Testis (tissue), 3 donors: Measurements from ENCODE around the gene VILL. TPM values are rescaled to one million over a fixed set of nuclear protein-coding genes. Genes with fewer than 3 reads are reported as not detected.

Source experiments
- DNase-seq: peaks from one replicate; pipeline ENCODE4 v3.0.0-alpha.2; 2019
- H3K27ac ChIP-seq, 2 donors: fragments of 200-600 bp; sonication (generic); one replicate each; pipeline ENCODE4 v1.5.1; 2019
- H3K27me3 ChIP-seq: fragments of 200-600 bp; sonication (generic); one replicate; pipeline ENCODE4 v1.5.1; 2019
- H3K36me3 ChIP-seq: fragments of 200-600 bp; sonication (generic); one replicate; pipeline ENCODE4 v1.5.1; 2017; ENCODE audit warnings: low read depth; ENCODE audit errors: missing control alignments
- H3K4me1 ChIP-seq: fragments of 200-600 bp; sonication (generic); one replicate; pipeline ENCODE4 v1.5.1; 2019
- H3K4me3 ChIP-seq, 2 donors: fragments of 200-600 bp; sonication (generic); one replicate each; pipeline ENCODE4 v1.5.1; 2017 to 2019
- H3K9me3 ChIP-seq: fragments of 200-600 bp; sonication (generic); one replicate; pipeline ENCODE4 v1.5.1; 2017
- POLR2A ChIP-seq: fragments of 450-650 bp; IDR thresholded peaks from one replicate; pipeline ENCODE4 v1.6.1; 2017; ENCODE audit warnings: antibody characterized with exemption, mild to moderate bottlenecking, moderate library complexity
- WGBS, 2 donors: methylation state at CpG; one replicate each; pipeline ENCODE4 v1.1.5; 2018; 5-methylcytosine and 5-hydroxymethylcytosine counted together
- intact Hi-C: fragments of 100-400 bp; cut with DNase I; formaldehyde crosslinking; loops from one replicate; pipeline ENCODE4 v1.15.1; 2023; ENCODE audit warnings: low total_unique reads
- polyA plus RNA-seq: library from polyadenylated mRNA; stranded (reverse); fragments of 350-450 nt; fragmentation: Illumina TruSeq; extraction: RNeasy Lipid Tissue Mini Kit (QIAGEN cat#74804); gene quantifications from one replicate; pipeline ENCODE4 v1.2.3, GENCODE V29; 2014; ENCODE audit warnings: low read depth, low replicate concordance; ENCODE audit not compliant: insufficient read depth
- total RNA-seq, 2 donors: library from RNA; depleted of rRNA; stranded (reverse); fragments of >200 nt; gene quantifications; one replicate each; pipeline ENCODE4 v1.2.3, GENCODE V29; 2016
- TF ChIP-seq, protein P1 (sequence below), 3 experiments: fragments of 450-650 bp in 2 of 3; fragments of 200-600 bp in 1 of 3; sonication (generic) in 1 of 3; IDR thresholded peaks; one replicate each; pipeline ENCODE4 v1.5.1; 2016 to 2019; ENCODE audit warnings: antibody characterized with exemption in 3 of 3, mild to moderate bottlenecking in 2 of 3, moderate library complexity in 1 of 3

VILL gene
- total and polyA plus RNA-seq, 3 donors from 2014 or later, result 9.5 to 17.4 (median 16.3) TPM

GRCh38 chr3:37943631-37944314 is 46.8 kb upstream of the VILL start:
- H3K27me3 ChIP-seq, result no peaks in the 10 kb centered on the region
- H3K36me3 ChIP-seq, result no peaks in the 10 kb centered on the region
- peak overlapping the region; percentile 17 to 76 for H3K27ac ChIP-seq
- no peak overlapping the region for H3K4me3 ChIP-seq
- intact Hi-C loops, result no loop called here
- no peak for DNase-seq
- no peaks in the 10 kb centered on the region for H3K9me3 ChIP-seq
- WGBS, 2 donors, result 86% methylated on average over 8 of the region's 8 CpGs
- TF ChIP-seq POLR2A, result no peak
- TF ChIP-seq, protein P1, sequence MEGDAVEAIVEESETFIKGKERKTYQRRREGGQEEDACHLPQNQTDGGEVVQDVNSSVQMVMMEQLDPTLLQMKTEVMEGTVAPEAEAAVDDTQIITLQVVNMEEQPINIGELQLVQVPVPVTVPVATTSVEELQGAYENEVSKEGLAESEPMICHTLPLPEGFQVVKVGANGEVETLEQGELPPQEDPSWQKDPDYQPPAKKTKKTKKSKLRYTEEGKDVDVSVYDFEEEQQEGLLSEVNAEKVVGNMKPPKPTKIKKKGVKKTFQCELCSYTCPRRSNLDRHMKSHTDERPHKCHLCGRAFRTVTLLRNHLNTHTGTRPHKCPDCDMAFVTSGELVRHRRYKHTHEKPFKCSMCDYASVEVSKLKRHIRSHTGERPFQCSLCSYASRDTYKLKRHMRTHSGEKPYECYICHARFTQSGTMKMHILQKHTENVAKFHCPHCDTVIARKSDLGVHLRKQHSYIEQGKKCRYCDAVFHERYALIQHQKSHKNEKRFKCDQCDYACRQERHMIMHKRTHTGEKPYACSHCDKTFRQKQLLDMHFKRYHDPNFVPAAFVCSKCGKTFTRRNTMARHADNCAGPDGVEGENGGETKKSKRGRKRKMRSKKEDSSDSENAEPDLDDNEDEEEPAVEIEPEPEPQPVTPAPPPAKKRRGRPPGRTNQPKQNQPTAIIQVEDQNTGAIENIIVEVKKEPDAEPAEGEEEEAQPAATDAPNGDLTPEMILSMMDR (IDR thresholded peaks at IDR 0.05), result no peak
- peaks cover 41% of the 10 kb centered on the region for H3K4me1 ChIP-seq

- no peak for DNase-seq
- H3K36me3 ChIP-seq, result no peaks in the 10 kb centered on the region
- H3K27ac ChIP-seq, result peak overlapping the region; percentile 17 to 76
- WGBS, 2 donors, result 27 to 40% methylated on average over 2 of the region's 2 CpGs
- H3K27me3 ChIP-seq, result no peaks in the 10 kb centered on the region
- no peak overlapping the region for H3K4me3 ChIP-seq
- intact Hi-C loops, result no loop called here
- H3K4me1 ChIP-seq, result peaks cover 41% of the 10 kb centered on the region
- H3K9me3 ChIP-seq, result no peaks in the 10 kb centered on the region
- TF ChIP-seq, protein P1 (IDR thresholded peaks at IDR 0.05), result no peak
- no peak for TF ChIP-seq POLR2A
Observed at GRCh38 chr3:37944391-37944842, 46.2 kb upstream of the VILL start.

GRCh38 chr3:37945156-37945806 is 45.3 kb upstream of the VILL start:
- Histone ChIP-seq H3K36me3 (no peaks in the 10 kb centered on the region), H3K27me3 (no peaks in the 10 kb centered on the region), H3K4me3 (no peak overlapping the region), H3K4me1 (peaks cover 50% of the 10 kb centered on the region), H3K27ac (peak overlapping the region; percentile 71 to 76), H3K9me3 (no peaks in the 10 kb centered on the region)
- DNase-seq, result no peak
- no peak for TF ChIP-seq POLR2A
- TF ChIP-seq, protein P1 (IDR thresholded peaks at IDR 0.05), result no peak
- WGBS, 2 donors, result 59 to 60% methylated on average over 6 of the region's 6 CpGs
- intact Hi-C loops, result no loop called here

DNA sequence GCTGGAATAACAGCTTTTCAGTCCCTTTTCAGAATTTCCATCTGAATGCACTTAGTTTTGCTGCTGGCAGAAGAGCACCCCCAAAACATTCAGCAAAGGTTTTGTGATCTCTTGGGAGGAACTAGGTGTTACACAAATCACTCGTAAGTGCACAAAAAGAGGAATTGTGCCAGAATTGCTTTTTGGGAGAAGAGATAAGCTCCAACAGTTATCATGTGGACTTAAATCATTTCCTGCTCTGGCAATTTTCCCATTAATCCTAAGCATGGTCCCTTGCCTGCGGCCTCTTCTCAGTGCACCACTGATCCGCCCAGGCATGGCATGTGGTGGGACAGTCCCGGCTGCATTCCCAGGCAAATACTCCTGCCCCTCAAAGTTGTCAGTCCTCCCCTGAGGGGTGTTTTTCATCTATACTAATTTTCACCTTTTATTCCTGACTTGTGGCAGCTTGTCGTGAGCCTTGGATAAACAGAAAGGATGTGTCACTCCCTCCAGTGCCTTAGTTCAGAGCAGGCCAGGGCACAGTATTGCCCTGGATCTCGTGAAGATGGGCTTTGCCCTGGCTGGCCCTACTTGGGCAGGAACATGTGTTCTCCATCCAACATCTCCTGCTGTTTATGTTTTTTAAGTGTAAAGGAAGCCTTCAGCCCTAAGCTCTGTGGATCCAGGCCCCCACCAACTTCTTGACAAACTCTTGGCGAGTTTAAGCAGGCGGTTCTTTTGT is 44.6 kb upstream of the VILL start:
- TF ChIP-seq, protein P1 (IDR thresholded peaks at IDR 0.05), result no peak
- no peak for TF ChIP-seq POLR2A
- Histone ChIP-seq H3K4me1 (peaks cover 48% of the 10 kb centered on the region), H3K27ac (peak overlapping the region; percentile 71 to 76), H3K27me3 (no peaks in the 10 kb centered on the region), H3K4me3 (no peak overlapping the region), H3K36me3 (no peaks in the 10 kb centered on the region), H3K9me3 (no peaks in the 10 kb centered on the region)
- DNase-seq, result no peak
- 40 to 50% methylated on average over 8 of the region's 8 CpGs for WGBS, 2 donors
- intact Hi-C loops, result no loop called here
